Amygdala (tissue), 56 donors: ENCODE data around the gene E2F7.
"Not testable (repeated sequence)": the region's sequence is repeated elsewhere in the genome, so short reads cannot be mapped to it uniquely, and the experiment has no call there.

Source experiments
- DNase-seq, 56 donors: peaks; one replicate each; lab custom pipeline; 2025; lab: John Stamatoyannopoulos, UW

Gene E2F7, protein sequence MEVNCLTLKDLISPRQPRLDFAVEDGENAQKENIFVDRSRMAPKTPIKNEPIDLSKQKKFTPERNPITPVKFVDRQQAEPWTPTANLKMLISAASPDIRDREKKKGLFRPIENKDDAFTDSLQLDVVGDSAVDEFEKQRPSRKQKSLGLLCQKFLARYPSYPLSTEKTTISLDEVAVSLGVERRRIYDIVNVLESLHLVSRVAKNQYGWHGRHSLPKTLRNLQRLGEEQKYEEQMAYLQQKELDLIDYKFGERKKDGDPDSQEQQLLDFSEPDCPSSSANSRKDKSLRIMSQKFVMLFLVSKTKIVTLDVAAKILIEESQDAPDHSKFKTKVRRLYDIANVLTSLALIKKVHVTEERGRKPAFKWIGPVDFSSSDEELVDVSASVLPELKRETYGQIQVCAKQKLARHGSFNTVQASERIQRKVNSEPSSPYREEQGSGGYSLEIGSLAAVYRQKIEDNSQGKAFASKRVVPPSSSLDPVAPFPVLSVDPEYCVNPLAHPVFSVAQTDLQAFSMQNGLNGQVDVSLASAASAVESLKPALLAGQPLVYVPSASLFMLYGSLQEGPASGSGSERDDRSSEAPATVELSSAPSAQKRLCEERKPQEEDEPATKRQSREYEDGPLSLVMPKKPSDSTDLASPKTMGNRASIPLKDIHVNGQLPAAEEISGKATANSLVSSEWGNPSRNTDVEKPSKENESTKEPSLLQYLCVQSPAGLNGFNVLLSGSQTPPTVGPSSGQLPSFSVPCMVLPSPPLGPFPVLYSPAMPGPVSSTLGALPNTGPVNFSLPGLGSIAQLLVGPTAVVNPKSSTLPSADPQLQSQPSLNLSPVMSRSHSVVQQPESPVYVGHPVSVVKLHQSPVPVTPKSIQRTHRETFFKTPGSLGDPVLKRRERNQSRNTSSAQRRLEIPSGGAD

GRCh38 chr12:77065361-77066204 is at the start of gene E2F7:
Gene E2F7, minus strand, starts transcription at chr12:77065569. Its CDS starts 934 bp downstream, at chr12:77064635.
- DNase-seq, result peak in 54 of 56 donors; percentile 14 to 84 (median 64)

GRCh38 chr12:77113971-77114370 is 48.6 kb upstream of the E2F7 start:
- DNase-seq, result no peak

GRCh38 chr12:77108707-77109106 is 43.3 kb upstream of the E2F7 start:
- DNase-seq, result no peak

DNA sequence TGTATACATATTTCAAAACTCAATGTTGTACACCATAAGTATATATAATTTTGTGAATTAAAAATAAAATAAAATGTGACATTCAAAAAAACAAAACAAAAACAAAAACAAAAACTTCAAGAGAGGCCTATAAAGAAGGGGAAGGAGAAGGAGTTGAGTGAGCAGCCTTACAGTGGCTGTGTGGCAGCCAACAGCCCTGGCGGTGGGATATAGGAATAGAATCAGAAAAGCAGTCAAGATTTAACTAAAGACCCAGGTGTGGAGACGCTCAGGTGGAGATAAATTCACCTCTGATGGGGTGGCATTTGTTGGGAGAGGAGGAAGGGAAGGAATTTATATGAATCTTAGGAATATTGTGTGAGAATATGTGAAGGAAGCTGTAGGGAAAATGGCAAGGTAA is 41.8 kb upstream of the E2F7 start:
- no peak for DNase-seq

GRCh38 chr12:77104792-77105191 is 39.4 kb upstream of the E2F7 start:
- no peak for DNase-seq

DNA sequence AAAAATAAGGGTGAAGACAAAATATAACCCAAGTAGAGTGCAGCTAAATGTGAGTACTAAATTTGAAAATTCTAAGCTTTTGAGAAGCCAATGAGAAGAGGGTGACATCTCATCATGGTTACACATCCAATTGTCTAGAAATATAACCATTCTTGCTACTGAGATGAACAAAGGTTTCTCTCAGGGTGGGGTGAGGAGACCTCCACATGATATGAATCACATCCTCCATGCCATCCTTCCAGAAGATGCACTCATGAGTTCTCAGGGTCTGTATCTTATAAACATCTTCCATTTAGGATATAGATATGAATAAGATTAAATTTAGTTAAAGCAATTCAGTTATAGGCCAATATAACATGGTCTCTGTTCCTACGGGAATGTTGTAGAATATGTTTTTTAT is 38.9 kb upstream of the E2F7 start:
- DNase-seq, result no peak

DNA sequence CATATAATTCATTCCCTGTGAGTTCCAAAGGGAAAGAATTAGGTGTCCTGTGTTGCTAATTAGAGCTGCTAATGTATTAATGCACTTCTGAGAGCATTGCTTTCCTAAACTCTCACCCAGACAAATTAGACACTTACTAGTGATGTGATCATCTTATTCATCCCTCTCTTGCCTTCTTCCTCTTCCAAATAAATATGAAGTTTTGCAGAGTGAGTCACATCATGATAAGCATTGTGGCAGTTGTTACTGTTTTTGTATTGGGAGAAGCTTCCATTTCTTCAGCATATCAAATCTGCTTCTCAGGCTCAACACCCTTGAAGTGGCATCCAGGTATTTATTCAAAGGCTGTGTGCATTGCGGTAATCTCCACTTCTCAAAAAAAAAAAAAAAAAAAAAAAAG is 37.3 kb upstream of the E2F7 start:
- no peak for DNase-seq

DNA sequence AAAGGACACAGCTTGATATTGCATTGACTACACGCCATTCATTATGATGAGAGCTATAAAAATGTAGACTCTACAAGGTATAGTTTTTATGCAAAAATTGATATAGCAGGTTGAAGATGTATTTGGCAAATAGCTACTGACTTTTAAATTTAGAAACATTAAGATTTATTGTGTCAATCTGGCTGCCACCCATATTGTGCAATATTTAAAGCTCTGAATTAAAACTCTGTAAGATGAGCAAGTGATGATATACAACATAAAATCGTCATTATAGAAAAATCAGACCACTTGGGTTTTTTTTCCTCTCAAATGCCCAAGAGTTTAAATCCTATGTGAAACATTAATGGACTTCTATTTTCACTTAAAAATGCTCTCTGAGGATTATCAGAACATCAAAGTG is 36.8 kb upstream of the E2F7 start:
- no peak for DNase-seq

DNA sequence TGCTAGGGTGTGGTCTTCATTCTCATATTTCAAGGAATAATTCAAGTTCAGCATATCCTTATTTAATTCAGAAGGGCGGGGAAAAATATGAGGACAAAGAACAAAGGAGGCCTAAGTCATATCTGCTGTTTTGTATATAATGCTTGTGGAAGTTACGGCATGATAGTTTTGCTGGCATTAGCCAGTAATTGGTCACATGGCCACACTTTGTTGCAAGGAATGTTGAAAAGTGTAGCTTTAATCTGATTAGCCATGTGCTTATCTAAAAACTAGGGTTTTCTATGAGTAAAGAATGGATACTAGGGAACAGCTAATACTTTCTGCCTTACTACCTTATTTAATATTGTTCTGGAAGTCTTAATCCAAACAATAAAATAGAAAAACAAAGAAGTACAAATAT is 34.4 kb upstream of the E2F7 start:
- DNase-seq, result no peak

GRCh38 chr12:77097846-77098245 is 32.5 kb upstream of the E2F7 start:
- DNase-seq, result no peak

GRCh38 chr12:77092227-77092626 is 26.9 kb upstream of the E2F7 start:
- DNase-seq, result not testable (repeated sequence)

- no peak for DNase-seq
Observed at GRCh38 chr12:77089686-77090220, 24.4 kb upstream of the E2F7 start.

- peak in 2 of 56 donors; percentile 2 to 6 for DNase-seq
Observed at GRCh38 chr12:77087427-77087826, 22.1 kb upstream of the E2F7 start.

- no peak for DNase-seq
Observed at GRCh38 chr12:77082021-77082420, 16.7 kb upstream of the E2F7 start.

GRCh38 chr12:77079631-77080030 is 14.3 kb upstream of the E2F7 start:
- DNase-seq, result no peak

DNA sequence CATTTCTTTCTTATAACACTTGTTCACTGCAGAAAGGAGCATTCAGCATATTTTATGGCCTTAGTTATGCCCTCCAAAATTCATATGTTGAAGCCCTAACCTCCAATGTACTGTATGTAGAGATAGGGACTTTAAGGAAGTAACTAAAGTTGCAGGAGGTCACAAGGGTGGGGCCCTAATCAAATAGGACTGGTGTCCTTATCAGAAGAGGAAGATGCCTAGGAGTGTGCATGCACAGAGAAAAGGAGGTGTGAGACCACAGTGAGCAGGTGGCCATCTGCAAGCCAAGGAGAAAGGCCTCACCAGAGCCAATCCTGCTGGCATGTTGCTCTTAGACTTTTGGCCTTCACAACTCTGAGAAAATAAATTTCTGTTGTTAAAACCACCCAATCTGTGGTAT is 12.9 kb upstream of the E2F7 start:
- no peak for DNase-seq

GRCh38 chr12:77076886-77077285 is 11.5 kb upstream of the E2F7 start:
- DNase-seq, result no peak

- DNase-seq, result not testable (repeated sequence)
Observed at GRCh38 chr12:77073894-77074293, 8.5 kb upstream of the E2F7 start.

GRCh38 chr12:77072833-77073495 is 7.6 kb upstream of the E2F7 start:
- no peak for DNase-seq
